T-cell (primary cell): ENCODE measurements around the gene GCLC. TPM values are rescaled to one million over a fixed set of nuclear protein-coding genes. Genes with fewer than 3 reads are reported as not detected.
"Not testable (repeated sequence)": the region's sequence is repeated elsewhere in the genome, so short reads cannot be mapped to it uniquely, and the experiment has no call there.

Experiments used
- ATAC-seq, 4 experiments: fragments of 200-7000 bp in 3 of 4; fragments of 150-1000 bp in 1 of 4; cut with Tn5 transposase; replicated peaks in 1 of 4; 1 replicate in 3 of 4; 2 replicates in 1 of 4; pipeline ENCODE4 v1.10.0; 2021; ENCODE audit warnings: moderate library complexity in 3 of 4, mild to moderate bottlenecking in 2 of 4, moderate number of reproducible peaks in 1 of 4
- CTCF ChIA-PET, 2 donors: fragments of 300-600 bp; sonication (Branson Sonifier 250); formaldehyde crosslinking; loops; one replicate each; lab custom pipeline; 2022; ENCODE audit warnings: antibody characterized with exemption in 2 of 2; lab: Charles Lee
- POLR2A ChIA-PET, 2 donors: fragments of 300-600 bp; sonication (Branson Sonifier 250); formaldehyde crosslinking; loops; one replicate each; lab custom pipeline; 2022; ENCODE audit warnings: antibody characterized with exemption in 2 of 2; lab: Charles Lee
- DNase-seq, 35 experiments: peaks; one replicate each; pipeline versions ENCODE4 v3.0.0 to v3.0.0-alpha.2; 2013 to 2023
- H3K27ac ChIP-seq: one replicate; pipeline ENCODE4 v1.5.1; 2013; ENCODE audit warnings: low read length
- H3K27me3 ChIP-seq, 2 experiments: replicated peaks in 1 of 2; 1 replicate in 1 of 2; 2 replicates in 1 of 2; pipeline versions ENCODE4 v1.6.1 to v1.7.0; 2013; ENCODE audit warnings: low read length in 1 of 2, mixed read lengths in 1 of 2; ENCODE audit not compliant: control insufficient read depth in 2 of 2, insufficient read depth in 2 of 2; ENCODE audit errors: extremely low read depth in 1 of 2
- H3K36me3 ChIP-seq, 2 donors: 1 replicate in 1 of 2; 2 replicates in 1 of 2; pipeline versions ENCODE4 v1.6.1 to v1.7.0; 2013; ENCODE audit warnings: low read length in 1 of 2; ENCODE audit not compliant: control insufficient read depth in 2 of 2, insufficient read depth in 1 of 2; ENCODE audit errors: extremely low read depth in 1 of 2
- H3K4me1 ChIP-seq, 2 experiments: 1 replicate in 1 of 2; 2 replicates in 1 of 2; pipeline versions ENCODE4 v1.6.1 to v1.7.0; 2013; ENCODE audit warnings: low read length in 2 of 2, mixed read lengths in 1 of 2; ENCODE audit not compliant: insufficient read depth in 2 of 2, control insufficient read depth in 1 of 2; ENCODE audit errors: extremely low read depth in 1 of 2
- H3K4me3 ChIP-seq, 2 donors: 1 replicate in 1 of 2; 2 replicates in 1 of 2; pipeline versions ENCODE4 v1.5.1 to v1.7.0; 2013; ENCODE audit warnings: mild to moderate bottlenecking in 2 of 2, low read length in 1 of 2, moderate library complexity in 1 of 2; ENCODE audit not compliant: control insufficient read depth in 1 of 2; ENCODE audit errors: extremely low read depth in 1 of 2
- H3K9me3 ChIP-seq: 2 replicates; pipeline ENCODE4 v1.7.0; 2013
- H3K27ac Mint-ChIP-seq, 2 donors: one replicate each; pipeline ENCODE4 v1.8.0; 2020 to 2021; ENCODE audit warnings: mild to moderate bottlenecking in 2 of 2, mixed read lengths in 2 of 2
- H3K27me3 Mint-ChIP-seq, 2 donors: one replicate each; pipeline ENCODE4 v1.8.0; 2021 to 2022; ENCODE audit warnings: mixed read lengths in 2 of 2
- H3K36me3 Mint-ChIP-seq: one replicate; pipeline ENCODE4 v1.8.0; 2021; ENCODE audit warnings: mixed read lengths
- H3K4me1 Mint-ChIP-seq, 3 donors: one replicate each; pipeline ENCODE4 v1.8.0; 2020 to 2022; ENCODE audit warnings: mixed read lengths in 3 of 3, mild to moderate bottlenecking in 1 of 3
- H3K4me3 Mint-ChIP-seq, 3 donors: one replicate each; pipeline ENCODE4 v1.8.0; 2020 to 2022; ENCODE audit warnings: mild to moderate bottlenecking in 3 of 3, mixed read lengths in 3 of 3, moderate library complexity in 3 of 3
- H3K9me3 Mint-ChIP-seq, 3 donors: one replicate each; pipeline ENCODE4 v1.8.0; 2020 to 2022; ENCODE audit warnings: mixed read lengths in 3 of 3
- WGBS: methylation state at CpG from one replicate; pipeline ENCODE4 v1.1.5; 2013; ENCODE audit warnings: missing lambda C conversion rate; ENCODE audit not compliant: insufficient coverage; 5-methylcytosine and 5-hydroxymethylcytosine counted together
- total RNA-seq, 35 experiments: library from RNA in 6 of 35; stranded (reverse) in 6 of 35; fragments of 120-200 nt in 1 of 35; gene quantifications; one replicate each; pipeline versions ENCODE4 v1.2.1 to v1.2.4 and lab custom pipeline; 2013 to 2026

The GCLC gene
- total RNA-seq, 5 donors from 2014 or later (not counting 1 experiment from before 2014, with no cell fraction given): 25.2 to 38.2 (median 33.6) TPM

- H3K27me3 ChIP-seq, H3K9me3 Mint-ChIP-seq, H3K36me3 Mint-ChIP-seq, H3K4me3 ChIP-seq, H3K36me3 ChIP-seq, CTCF ChIA-PET, DNase-seq, H3K27ac ChIP-seq, H3K9me3 ChIP-seq, H3K4me3 Mint-ChIP-seq, H3K4me1 ChIP-seq, ATAC-seq: not testable (repeated sequence)
- H3K27me3 Mint-ChIP-seq: peaks cover 3 to 20% of the 10 kb centered on the region in 2 donors
- H3K4me1 Mint-ChIP-seq: peaks cover 0 to 20% (median 7%) of the 10 kb centered on the region in 3 donors
- POLR2A ChIA-PET: interaction anchor here in 1 of 2 donors (0.5 kb wide), 1 partner anchor 387 kb away, joined by 3 read pairs; no protein-coding TSS in a partner anchor
- peak overlapping the region in 1 of 2 donors; percentile 10 for H3K27ac Mint-ChIP-seq
- 90% methylated on average over 2 of the region's 4 CpGs for WGBS
Measured at GRCh38 chr6:53480774-53481173, 64.1 kb downstream of the GCLC start.

- Mint-ChIP-seq H3K4me1 (peaks cover 0 to 20% (median 7%) of the 10 kb centered on the region in 3 donors), H3K4me3 (no peak overlapping the region), H3K9me3 (no peaks in the 10 kb centered on the region), H3K36me3 (no peaks in the 10 kb centered on the region), H3K27me3 (peaks cover 3 to 13% of the 10 kb centered on the region in 2 donors), H3K27ac (no peak overlapping the region)
- no peaks in the 10 kb centered on the region for H3K27me3 ChIP-seq
- ATAC-seq (no peak), DNase-seq (no peak)
- no peak overlapping the region for H3K4me3 ChIP-seq
- CTCF ChIA-PET: interaction anchor here in 1 of 2 donors (0.6 to 1.5 kb wide), 2 partner anchors 267 to 308 kb away, joined by 3 to 5 read pairs; no protein-coding TSS in a partner anchor
- WGBS: no CpG with 5 or more reads among the region's 1 CpG
- H3K36me3 ChIP-seq: no peaks in the 10 kb centered on the region
- no peaks in the 10 kb centered on the region for H3K4me1 ChIP-seq
- no peaks in the 10 kb centered on the region for H3K9me3 ChIP-seq
- H3K27ac ChIP-seq: no peak overlapping the region
- POLR2A ChIA-PET: no interaction called here
Measured at GRCh38 chr6:53479871-53480270, 65.0 kb downstream of the GCLC start.

GRCh38 chr6:53476964-53477363 is 67.9 kb downstream of the GCLC start:
- no peak overlapping the region for H3K27ac Mint-ChIP-seq
- POLR2A ChIA-PET: interaction anchor here in 1 of 2 donors (0.5 to 0.7 kb wide), 2 partner anchors 239 to 334 kb away, joined by 3 read pairs; no protein-coding TSS in a partner anchor
- WGBS: no CpG with 5 or more reads among the region's 1 CpG

GRCh38 chr6:53474010-53474409 is 70.9 kb downstream of the GCLC start:
- no peaks in the 10 kb centered on the region for H3K4me1 ChIP-seq
- ChIA-PET POLR2A (interaction anchor here in 1 of 2 donors (0.6 kb wide), 1 partner anchor 301 kb away, joined by 3 read pairs; no protein-coding TSS in a partner anchor), CTCF (no interaction called here)
- no peaks in the 10 kb centered on the region for H3K27me3 ChIP-seq
- H3K36me3 Mint-ChIP-seq: no peaks in the 10 kb centered on the region
- H3K27ac ChIP-seq: no peak overlapping the region
- no peaks in the 10 kb centered on the region for H3K36me3 ChIP-seq
- H3K4me3 Mint-ChIP-seq: no peak overlapping the region
- 100% methylated on average over 2 of the region's 2 CpGs for WGBS
- no peaks in the 10 kb centered on the region for H3K9me3 ChIP-seq
- DNase-seq (no peak), ATAC-seq (no peak)
- H3K27me3 Mint-ChIP-seq: peaks cover 0 to 3% of the 10 kb centered on the region in 2 donors
- H3K27ac Mint-ChIP-seq: no peak overlapping the region
- no peaks in the 10 kb centered on the region for H3K9me3 Mint-ChIP-seq
- no peak overlapping the region for H3K4me3 ChIP-seq
- peaks cover 0 to 9% (median 8%) of the 10 kb centered on the region in 3 donors for H3K4me1 Mint-ChIP-seq

More at GRCh38 chr6:53476964-53477363, 67.9 kb downstream of the GCLC start:
- no peaks in the 10 kb centered on the region for H3K36me3 Mint-ChIP-seq
- DNase-seq: no peak
- no peak for ATAC-seq
- H3K9me3 Mint-ChIP-seq: no peaks in the 10 kb centered on the region
- Histone ChIP-seq H3K9me3 (no peaks in the 10 kb centered on the region), H3K4me1 (no peaks in the 10 kb centered on the region), H3K27me3 (no peaks in the 10 kb centered on the region), H3K27ac (no peak overlapping the region), H3K4me3 (no peak overlapping the region), H3K36me3 (no peaks in the 10 kb centered on the region)
- peaks cover 0 to 13% (median 7%) of the 10 kb centered on the region in 3 donors for H3K4me1 Mint-ChIP-seq
- CTCF ChIA-PET: interaction anchor here (0.6 to 0.7 kb wide), 2 partner anchors 306 to 307 kb away, joined by 3 read pairs; no protein-coding TSS in a partner anchor
- H3K4me3 Mint-ChIP-seq: no peak overlapping the region
- H3K27me3 Mint-ChIP-seq: peaks cover 3 to 5% of the 10 kb centered on the region in 2 donors

GRCh38 chr6:53469163-53469562 is 75.7 kb downstream of the GCLC start:
- ATAC-seq (no peak), DNase-seq (no peak)
- ChIA-PET CTCF (interaction anchor here in 1 of 2 donors (0.9 kb wide), 1 partner anchor 14 kb away, joined by 4 read pairs; no protein-coding TSS in a partner anchor), POLR2A (interaction anchor here in 1 of 2 donors (0.7 kb wide), 1 partner anchor 51 kb away, joined by 3 read pairs; no protein-coding TSS in a partner anchor)
- Histone ChIP-seq H3K4me1 (no peaks in the 10 kb centered on the region), H3K27me3 (no peaks in the 10 kb centered on the region), H3K9me3 (no peaks in the 10 kb centered on the region), H3K4me3 (no peak overlapping the region), H3K27ac (no peak overlapping the region), H3K36me3 (no peaks in the 10 kb centered on the region)
- H3K27ac Mint-ChIP-seq: no peak overlapping the region
- no peak overlapping the region for H3K4me3 Mint-ChIP-seq
- peaks cover 0 to 9% (median 8%) of the 10 kb centered on the region in 3 donors for H3K4me1 Mint-ChIP-seq
- H3K27me3 Mint-ChIP-seq: no peaks in the 10 kb centered on the region
- WGBS: no CpG with 5 or more reads among the region's 1 CpG
- no peaks in the 10 kb centered on the region for H3K9me3 Mint-ChIP-seq
- H3K36me3 Mint-ChIP-seq: no peaks in the 10 kb centered on the region

- H3K9me3 ChIP-seq: no peaks in the 10 kb centered on the region
- H3K4me3 Mint-ChIP-seq: no peak overlapping the region
- H3K4me1 Mint-ChIP-seq: peaks cover 0 to 9% (median 8%) of the 10 kb centered on the region in 3 donors
- DNase-seq (no peak), ATAC-seq (no peak)
- ChIA-PET POLR2A (no interaction called here), CTCF (interaction anchor here in 1 of 2 donors (0.6 kb wide), 2 partner anchors 292 to 303 kb away, joined by 4 read pairs; no protein-coding TSS in a partner anchor)
- no peaks in the 10 kb centered on the region for H3K9me3 Mint-ChIP-seq
- no CpG with 5 or more reads among the region's 1 CpG for WGBS
- no peak overlapping the region for H3K27ac ChIP-seq
- no peaks in the 10 kb centered on the region for H3K27me3 Mint-ChIP-seq
- H3K4me3 ChIP-seq: no peak overlapping the region
- no peaks in the 10 kb centered on the region for H3K36me3 Mint-ChIP-seq
- H3K27me3 ChIP-seq: no peaks in the 10 kb centered on the region
- no peaks in the 10 kb centered on the region for H3K4me1 ChIP-seq
- no peaks in the 10 kb centered on the region for H3K36me3 ChIP-seq
- H3K27ac Mint-ChIP-seq: no peak overlapping the region
Measured at GRCh38 chr6:53466257-53466656, 78.6 kb downstream of the GCLC start.
